Measurements from ENCODE around the gene PARD3B. TPM values are rescaled to one million over a fixed set of nuclear protein-coding genes. Genes with fewer than 3 reads are reported as not detected.

Gene PARD3B
- total and polyA plus RNA-seq, 10 of the 15 experiments (the other 5 are each of a cell fraction or from before 2014, with no cell fraction given), result 0.01 to 0.54 (median 0.07) TPM; not detected in 7

DNA sequence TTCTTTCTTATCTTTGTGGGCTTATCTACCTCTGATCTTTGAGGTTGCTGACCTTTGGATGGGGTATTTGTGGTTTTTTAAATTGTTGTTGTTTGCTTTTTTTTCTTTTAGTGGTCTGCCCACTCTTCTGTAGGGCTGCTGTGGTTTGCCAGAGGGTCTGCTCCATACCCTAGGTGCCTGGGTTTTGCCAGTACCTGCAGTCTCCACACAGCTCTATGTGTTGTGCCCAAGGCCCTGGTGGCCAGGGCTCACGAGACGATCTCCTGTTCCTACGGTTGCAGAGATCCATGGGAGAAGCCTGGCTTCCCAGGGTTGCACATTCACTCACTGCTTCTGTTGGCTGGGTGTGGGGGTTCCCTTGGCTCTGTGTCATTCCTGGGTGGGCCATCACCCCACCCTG lies 87.1 kb downstream of the PARD3B start:
- ChIA-PET SMC1A (ENCODE audit: uncharacterized antibody, unreplicated experiment) (no interaction called here), CTCF (no interaction called here), POLR2A (no interaction called here), RAD21 (ENCODE audit: unreplicated experiment) (no interaction called here)
- no peak overlapping the region for H2AFZ ChIP-seq (ENCODE audit: control insufficient read depth, low read depth, low read length)
- BruUV-seq (replicated peaks), result no TSS peak
- no peak for DNase-seq (ENCODE audit: low read depth, low spot score)
- no peak overlapping the region for H3K9ac ChIP-seq (ENCODE audit: control insufficient read depth, insufficient read depth, low read length)
- H3K4me2 ChIP-seq (ENCODE audit: control insufficient read depth, insufficient read depth), result no peak overlapping the region
- no peaks in the 10 kb centered on the region for H4K20me1 ChIP-seq (ENCODE audit: control insufficient read depth, insufficient read depth)
- no peak overlapping the region for H3K27ac ChIP-seq (ENCODE audit: control insufficient read depth, insufficient read depth)
- WGBS (ENCODE audit: insufficient coverage, insufficient replicate concordance, low lambda C conversion rate, missing lambda C conversion rate), result 0% methylated on average over 3 of the region's 3 CpGs
- FAIRE-seq, result no peak
- H3K9me3 ChIP-seq (replicated peaks; ENCODE audit: control insufficient read depth, insufficient read depth, low read length), result no peaks in the 10 kb centered on the region
- H3K79me2 ChIP-seq (ENCODE audit: control insufficient read depth, insufficient read depth, low read length), result no peaks in the 10 kb centered on the region
- ATAC-seq, result no peak
- no peak overlapping the region for H3K4me3 ChIP-seq
- H3K27me3 ChIP-seq (replicated peaks in 1 of 2; ENCODE audit: control insufficient read depth in 2 of 2, insufficient read depth in 2 of 2, low read length in 1 of 2), result no peaks in the 10 kb centered on the region
- intact Hi-C loops (cut with micrococcal nuclease; ENCODE audit: unreplicated experiment), result no loop called here
- in situ Hi-C loops (cut with MboI), result no loop called here
- H3K4me1 ChIP-seq (ENCODE audit: control insufficient read depth, insufficient read depth, low read length), result no peaks in the 10 kb centered on the region
- TF ChIP-seq, protein P1, sequence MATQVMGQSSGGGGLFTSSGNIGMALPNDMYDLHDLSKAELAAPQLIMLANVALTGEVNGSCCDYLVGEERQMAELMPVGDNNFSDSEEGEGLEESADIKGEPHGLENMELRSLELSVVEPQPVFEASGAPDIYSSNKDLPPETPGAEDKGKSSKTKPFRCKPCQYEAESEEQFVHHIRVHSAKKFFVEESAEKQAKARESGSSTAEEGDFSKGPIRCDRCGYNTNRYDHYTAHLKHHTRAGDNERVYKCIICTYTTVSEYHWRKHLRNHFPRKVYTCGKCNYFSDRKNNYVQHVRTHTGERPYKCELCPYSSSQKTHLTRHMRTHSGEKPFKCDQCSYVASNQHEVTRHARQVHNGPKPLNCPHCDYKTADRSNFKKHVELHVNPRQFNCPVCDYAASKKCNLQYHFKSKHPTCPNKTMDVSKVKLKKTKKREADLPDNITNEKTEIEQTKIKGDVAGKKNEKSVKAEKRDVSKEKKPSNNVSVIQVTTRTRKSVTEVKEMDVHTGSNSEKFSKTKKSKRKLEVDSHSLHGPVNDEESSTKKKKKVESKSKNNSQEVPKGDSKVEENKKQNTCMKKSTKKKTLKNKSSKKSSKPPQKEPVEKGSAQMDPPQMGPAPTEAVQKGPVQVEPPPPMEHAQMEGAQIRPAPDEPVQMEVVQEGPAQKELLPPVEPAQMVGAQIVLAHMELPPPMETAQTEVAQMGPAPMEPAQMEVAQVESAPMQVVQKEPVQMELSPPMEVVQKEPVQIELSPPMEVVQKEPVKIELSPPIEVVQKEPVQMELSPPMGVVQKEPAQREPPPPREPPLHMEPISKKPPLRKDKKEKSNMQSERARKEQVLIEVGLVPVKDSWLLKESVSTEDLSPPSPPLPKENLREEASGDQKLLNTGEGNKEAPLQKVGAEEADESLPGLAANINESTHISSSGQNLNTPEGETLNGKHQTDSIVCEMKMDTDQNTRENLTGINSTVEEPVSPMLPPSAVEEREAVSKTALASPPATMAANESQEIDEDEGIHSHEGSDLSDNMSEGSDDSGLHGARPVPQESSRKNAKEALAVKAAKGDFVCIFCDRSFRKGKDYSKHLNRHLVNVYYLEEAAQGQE (IDR thresholded peaks at IDR 0.05; ENCODE audit: low read depth, low read length), result no peak
- no peak for TF ChIP-seq TCF3 (IDR thresholded peaks at IDR 0.05; ENCODE audit: borderline replicate concordance, insufficient read depth, low read depth, low read length)
- TF ChIP-seq, protein P2, sequence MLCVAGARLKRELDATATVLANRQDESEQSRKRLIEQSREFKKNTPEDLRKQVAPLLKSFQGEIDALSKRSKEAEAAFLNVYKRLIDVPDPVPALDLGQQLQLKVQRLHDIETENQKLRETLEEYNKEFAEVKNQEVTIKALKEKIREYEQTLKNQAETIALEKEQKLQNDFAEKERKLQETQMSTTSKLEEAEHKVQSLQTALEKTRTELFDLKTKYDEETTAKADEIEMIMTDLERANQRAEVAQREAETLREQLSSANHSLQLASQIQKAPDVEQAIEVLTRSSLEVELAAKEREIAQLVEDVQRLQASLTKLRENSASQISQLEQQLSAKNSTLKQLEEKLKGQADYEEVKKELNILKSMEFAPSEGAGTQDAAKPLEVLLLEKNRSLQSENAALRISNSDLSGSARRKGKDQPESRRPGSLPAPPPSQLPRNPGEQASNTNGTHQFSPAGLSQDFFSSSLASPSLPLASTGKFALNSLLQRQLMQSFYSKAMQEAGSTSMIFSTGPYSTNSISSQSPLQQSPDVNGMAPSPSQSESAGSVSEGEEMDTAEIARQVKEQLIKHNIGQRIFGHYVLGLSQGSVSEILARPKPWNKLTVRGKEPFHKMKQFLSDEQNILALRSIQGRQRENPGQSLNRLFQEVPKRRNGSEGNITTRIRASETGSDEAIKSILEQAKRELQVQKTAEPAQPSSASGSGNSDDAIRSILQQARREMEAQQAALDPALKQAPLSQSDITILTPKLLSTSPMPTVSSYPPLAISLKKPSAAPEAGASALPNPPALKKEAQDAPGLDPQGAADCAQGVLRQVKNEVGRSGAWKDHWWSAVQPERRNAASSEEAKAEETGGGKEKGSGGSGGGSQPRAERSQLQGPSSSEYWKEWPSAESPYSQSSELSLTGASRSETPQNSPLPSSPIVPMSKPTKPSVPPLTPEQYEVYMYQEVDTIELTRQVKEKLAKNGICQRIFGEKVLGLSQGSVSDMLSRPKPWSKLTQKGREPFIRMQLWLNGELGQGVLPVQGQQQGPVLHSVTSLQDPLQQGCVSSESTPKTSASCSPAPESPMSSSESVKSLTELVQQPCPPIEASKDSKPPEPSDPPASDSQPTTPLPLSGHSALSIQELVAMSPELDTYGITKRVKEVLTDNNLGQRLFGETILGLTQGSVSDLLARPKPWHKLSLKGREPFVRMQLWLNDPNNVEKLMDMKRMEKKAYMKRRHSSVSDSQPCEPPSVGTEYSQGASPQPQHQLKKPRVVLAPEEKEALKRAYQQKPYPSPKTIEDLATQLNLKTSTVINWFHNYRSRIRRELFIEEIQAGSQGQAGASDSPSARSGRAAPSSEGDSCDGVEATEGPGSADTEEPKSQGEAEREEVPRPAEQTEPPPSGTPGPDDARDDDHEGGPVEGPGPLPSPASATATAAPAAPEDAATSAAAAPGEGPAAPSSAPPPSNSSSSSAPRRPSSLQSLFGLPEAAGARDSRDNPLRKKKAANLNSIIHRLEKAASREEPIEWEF (IDR thresholded peaks at IDR 0.05; ENCODE audit: insufficient replicate concordance, low read depth, low read length), result no peak
- H3K36me3 ChIP-seq (ENCODE audit: control insufficient read depth in 2 of 2, insufficient read depth in 2 of 2, low read length in 1 of 2), result no peaks in the 10 kb centered on the region
